ENCODE data around the gene AFMID. TPM values are rescaled to one million over a fixed set of nuclear protein-coding genes. Genes with fewer than 3 reads are reported as not detected.

Gene AFMID
- total RNA-seq, 4 donors from 2014 or later = 16.5 to 44.3 (median 30.3) TPM

DNA sequence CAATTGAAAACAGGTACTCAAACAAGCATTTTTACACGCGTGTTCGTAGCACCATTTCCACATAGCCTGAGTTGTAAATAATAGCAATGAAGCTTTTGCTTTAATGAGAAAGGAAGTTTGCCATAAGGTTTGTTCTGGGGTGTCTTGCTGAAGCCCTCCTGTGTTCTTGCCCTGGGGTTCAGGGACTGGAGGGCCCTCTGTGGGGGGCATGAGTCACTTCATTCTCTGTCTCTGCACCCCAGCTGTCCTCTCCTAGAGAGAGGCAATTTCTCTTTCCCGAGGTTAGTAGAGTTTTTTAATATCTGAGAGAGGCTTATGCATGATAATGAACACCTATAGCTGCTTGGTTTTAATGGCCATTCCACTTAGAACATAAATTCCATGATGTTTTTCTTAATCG is 9.6 kb downstream of the AFMID start:
- no peaks in the 10 kb centered on the region for H3K9me3 ChIP-seq
- H3K27me3 ChIP-seq = no peaks in the 10 kb centered on the region
- peak overlapping the region in 3 of 4 donors; percentile 87 to 96 (median 89) for H3K27ac ChIP-seq
- DNase-seq = no peak
- no peak overlapping the region for H3K4me3 ChIP-seq
- peaks cover 0 to 69% (median 6%) of the 10 kb centered on the region in 3 donors for H3K36me3 ChIP-seq
- TF ChIP-seq CTCF (IDR thresholded peaks at IDR 0.05) = no peak
- no peak for TF ChIP-seq POLR2A (IDR thresholded peaks at IDR 0.05)
- intact Hi-C loops (cut with DNase I) = no loop called here
- peaks cover 5 to 40% (median 13%) of the 10 kb centered on the region in 3 donors for H3K4me1 ChIP-seq
- WGBS, 2 donors = 77 to 80% methylated on average over 5 of the region's 5 CpGs

GRCh38 chr17:78197147-78197832 is 10.1 kb downstream of the AFMID start:
- Histone ChIP-seq H3K27ac (peak overlapping the region; percentile 70 to 96 (median 88)), H3K4me1 (peaks cover 5 to 40% (median 13%) of the 10 kb centered on the region in 3 donors), H3K27me3 (no peaks in the 10 kb centered on the region), H3K9me3 (no peaks in the 10 kb centered on the region), H3K36me3 (peaks cover 0 to 69% (median 6%) of the 10 kb centered on the region in 3 donors), H3K4me3 (no peak overlapping the region)
- TF ChIP-seq POLR2A (IDR thresholded peaks at IDR 0.05) = no peak
- TF ChIP-seq CTCF (IDR thresholded peaks at IDR 0.05) = no peak
- intact Hi-C loops (cut with DNase I) = no loop called here
- no peak for DNase-seq
- WGBS, 2 donors = 32 to 39% methylated on average over 4 to 9 of the region's 9 CpGs

DNA sequence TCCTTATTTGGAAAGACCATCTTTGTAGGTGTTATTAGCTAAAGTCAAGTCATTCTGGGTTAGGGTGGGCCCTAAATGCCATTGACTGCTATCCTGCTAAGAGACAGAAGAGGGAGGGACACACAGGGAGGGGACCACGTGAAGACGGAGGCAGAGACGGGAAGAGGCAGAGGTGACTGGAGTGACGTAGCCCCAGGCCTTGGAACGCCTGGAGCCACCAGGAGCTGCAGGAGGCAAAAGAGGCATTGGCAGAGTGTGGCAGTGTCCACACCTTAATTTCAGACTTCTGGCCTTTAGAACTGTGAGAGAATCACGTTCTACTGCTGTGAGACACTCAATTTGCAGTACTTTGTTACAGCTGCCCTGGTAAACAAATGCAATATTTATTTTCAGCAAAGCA is 13.3 kb downstream of the AFMID start:
- WGBS, 2 donors = 87 to 92% methylated on average over 6 of the region's 6 CpGs
- TF ChIP-seq POLR2A (IDR thresholded peaks at IDR 0.05) (no peak), CTCF (IDR thresholded peaks at IDR 0.05) (no peak)
- peaks cover 5 to 69% (median 5%) of the 10 kb centered on the region in 3 donors for H3K36me3 ChIP-seq
- no peak for DNase-seq
- intact Hi-C loops (cut with DNase I) = no loop called here
- H3K27ac ChIP-seq = no peak overlapping the region
- H3K9me3 ChIP-seq = no peaks in the 10 kb centered on the region
- H3K27me3 ChIP-seq = no peaks in the 10 kb centered on the region
- H3K4me1 ChIP-seq = peaks cover 5 to 40% (median 13%) of the 10 kb centered on the region in 3 donors
- no peak overlapping the region for H3K4me3 ChIP-seq

DNA sequence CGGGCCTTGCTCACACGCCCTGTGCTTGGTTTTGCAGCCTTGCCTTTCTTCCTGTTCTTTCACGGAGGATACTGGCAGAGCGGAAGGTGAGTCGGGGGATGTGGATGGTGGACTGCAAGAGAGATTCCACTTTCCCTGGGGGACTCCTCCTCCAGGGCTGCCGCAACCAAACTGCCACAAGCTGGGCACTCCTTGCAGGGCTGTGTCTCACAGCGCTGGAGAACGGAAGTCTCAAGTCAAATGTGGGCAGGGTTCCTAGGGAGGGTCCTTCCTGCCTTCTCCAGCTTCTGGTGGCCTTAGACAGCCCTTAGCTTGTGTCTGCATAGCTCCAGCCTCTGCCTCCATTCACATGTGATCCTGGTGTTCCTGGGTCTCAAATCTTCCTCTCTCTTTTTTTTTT is 15.5 kb downstream of the AFMID start:
- intact Hi-C loops (cut with DNase I) = no loop called here
- Histone ChIP-seq H3K4me3 (no peak overlapping the region), H3K4me1 (peaks cover 5 to 25% (median 13%) of the 10 kb centered on the region in 3 donors), H3K27me3 (no peaks in the 10 kb centered on the region), H3K36me3 (peaks cover 5 to 58% (median 5%) of the 10 kb centered on the region in 3 donors), H3K9me3 (no peaks in the 10 kb centered on the region), H3K27ac (no peak overlapping the region)
- DNase-seq = no peak
- 82 to 100% methylated on average over 3 to 4 of the region's 8 CpGs for WGBS, 2 donors
- TF ChIP-seq POLR2A (IDR thresholded peaks at IDR 0.05) (no peak), CTCF (IDR thresholded peaks at IDR 0.05) (no peak)

DNA sequence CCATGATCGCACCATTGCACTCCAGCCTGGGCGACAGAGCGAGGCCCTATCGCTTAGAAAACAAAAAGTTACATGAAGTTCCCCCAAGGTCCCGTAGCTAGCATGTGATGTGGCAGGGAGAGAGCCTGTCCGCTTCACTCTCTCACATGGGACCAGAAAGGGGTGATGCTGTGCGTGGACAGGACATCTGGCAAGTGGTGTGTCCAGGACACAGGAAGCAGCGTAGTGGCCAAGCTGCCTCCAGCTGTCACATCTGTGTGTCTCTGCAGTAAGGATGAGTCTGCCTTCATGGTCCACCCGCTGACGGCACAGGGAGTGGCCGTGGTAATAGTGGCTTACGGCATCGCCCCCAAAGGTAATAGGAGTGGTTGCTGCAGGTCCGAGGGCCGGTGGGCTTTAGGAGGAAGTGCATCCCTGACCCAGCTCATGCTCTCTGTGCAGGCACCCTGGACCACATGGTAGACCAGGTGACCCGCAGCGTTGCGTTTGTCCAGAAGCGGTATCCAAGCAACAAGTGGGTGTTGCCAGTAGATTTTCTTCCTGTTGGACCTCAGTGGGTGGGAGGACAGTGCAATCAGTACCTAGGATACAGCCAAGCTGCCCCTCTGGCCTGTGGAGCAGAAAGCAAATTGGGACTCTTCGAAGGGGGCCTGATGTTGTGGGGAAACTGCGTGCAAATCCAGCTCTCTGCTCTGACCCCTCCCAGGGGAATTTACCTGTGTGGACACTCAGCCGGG is 17.4 kb downstream of the AFMID start:
- TF ChIP-seq CTCF (IDR thresholded peaks at IDR 0.05) = no peak
- no peak for TF ChIP-seq POLR2A (IDR thresholded peaks at IDR 0.05)
- no peak for DNase-seq
- Histone ChIP-seq H3K9me3 (no peaks in the 10 kb centered on the region), H3K27me3 (no peaks in the 10 kb centered on the region), H3K4me1 (peaks cover 1 to 9% (median 2%) of the 10 kb centered on the region in 3 donors), H3K27ac (no peak overlapping the region), H3K36me3 (peaks cover 5 to 56% (median 5%) of the 10 kb centered on the region in 3 donors), H3K4me3 (no peak overlapping the region)
- WGBS, 2 donors = 87 to 96% methylated on average over 16 to 19 of the region's 22 CpGs
- intact Hi-C loops (cut with DNase I) = no loop called here
